H1 (cell line): ENCODE data around the gene LRRC61.

Experiments
- EP300 ChIP-seq, 2 experiments: IDR thresholded peaks; 1 replicate in 1 of 2; 2 replicates in 1 of 2; pipeline ENCODE4 v1.6.1; 2011 to 2012; ENCODE audit warnings: low read depth in 2 of 2, low read length in 2 of 2, mild to moderate bottlenecking in 2 of 2, borderline replicate concordance in 1 of 2, inconsistent platforms in 1 of 2, moderate library complexity in 1 of 2
- NRF1 ChIP-seq: IDR thresholded peaks from 2 replicates; pipeline ENCODE4 v1.6.1; 2011; ENCODE audit warnings: mild to moderate bottlenecking, low read depth, low read length, improper control_type of control experiment
- TF ChIP-seq, protein P1 (sequence below), 3 experiments: IDR thresholded peaks; 1 replicate in 2 of 3; 2 replicates in 1 of 3; pipeline versions ENCODE4 v1.5.1 to v1.6.1; 2011; ENCODE audit warnings: low read length in 3 of 3, mild to moderate bottlenecking in 3 of 3, inconsistent platforms in 2 of 3, low read depth in 1 of 3, moderate library complexity in 1 of 3; ENCODE audit not compliant: insufficient read depth in 1 of 3; ENCODE audit errors: control extremely low read depth in 1 of 3

DNA sequence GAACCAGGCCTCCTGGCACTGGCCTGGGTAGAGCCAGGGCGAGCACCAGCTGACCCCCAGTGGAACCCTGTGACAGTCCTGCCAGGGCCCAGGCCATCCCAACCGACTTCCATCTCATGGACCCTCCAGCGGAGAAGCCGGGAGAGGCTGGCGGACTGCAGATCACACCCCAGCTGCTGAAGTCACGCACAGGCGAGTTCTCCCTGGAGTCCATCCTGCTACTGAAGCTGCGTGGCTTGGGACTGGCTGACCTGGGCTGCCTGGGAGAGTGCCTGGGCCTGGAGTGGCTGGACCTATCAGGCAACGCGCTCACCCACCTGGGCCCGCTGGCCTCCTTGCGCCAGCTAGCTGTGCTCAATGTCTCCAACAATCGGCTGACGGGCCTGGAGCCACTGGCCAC lies 13.6 kb downstream of the LRRC61 start:
- TF ChIP-seq NRF1 (no peak), EP300 (IDR thresholded peaks at IDR 0.05; ENCODE audit: borderline replicate concordance in 1 of 2, low read depth in 2 of 2, low read length in 2 of 2) (no peak)
- TF ChIP-seq, protein P1, sequence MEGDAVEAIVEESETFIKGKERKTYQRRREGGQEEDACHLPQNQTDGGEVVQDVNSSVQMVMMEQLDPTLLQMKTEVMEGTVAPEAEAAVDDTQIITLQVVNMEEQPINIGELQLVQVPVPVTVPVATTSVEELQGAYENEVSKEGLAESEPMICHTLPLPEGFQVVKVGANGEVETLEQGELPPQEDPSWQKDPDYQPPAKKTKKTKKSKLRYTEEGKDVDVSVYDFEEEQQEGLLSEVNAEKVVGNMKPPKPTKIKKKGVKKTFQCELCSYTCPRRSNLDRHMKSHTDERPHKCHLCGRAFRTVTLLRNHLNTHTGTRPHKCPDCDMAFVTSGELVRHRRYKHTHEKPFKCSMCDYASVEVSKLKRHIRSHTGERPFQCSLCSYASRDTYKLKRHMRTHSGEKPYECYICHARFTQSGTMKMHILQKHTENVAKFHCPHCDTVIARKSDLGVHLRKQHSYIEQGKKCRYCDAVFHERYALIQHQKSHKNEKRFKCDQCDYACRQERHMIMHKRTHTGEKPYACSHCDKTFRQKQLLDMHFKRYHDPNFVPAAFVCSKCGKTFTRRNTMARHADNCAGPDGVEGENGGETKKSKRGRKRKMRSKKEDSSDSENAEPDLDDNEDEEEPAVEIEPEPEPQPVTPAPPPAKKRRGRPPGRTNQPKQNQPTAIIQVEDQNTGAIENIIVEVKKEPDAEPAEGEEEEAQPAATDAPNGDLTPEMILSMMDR (IDR thresholded peaks at IDR 0.05; ENCODE audit: control extremely low read depth in 1 of 3, insufficient read depth in 1 of 3, low read depth in 1 of 3, low read length in 3 of 3), result no peak
